Heart left ventricle (tissue), 13 donors: ENCODE results near the gene ZCWPW1.

ENCODE experiments used
- POLR2A ChIP-seq, 2 donors: fragments of 450-650 bp; IDR thresholded peaks; one replicate each; pipeline ENCODE4 v1.6.1; 2017; ENCODE audit warnings: antibody characterized with exemption in 2 of 2, mild to moderate bottlenecking in 2 of 2, moderate library complexity in 2 of 2
- TF ChIP-seq, protein P1 (sequence below), 12 donors: fragments of 200-600 bp; sonication (generic) in 4 of 12; IDR thresholded peaks; one replicate each; pipeline versions ENCODE4 v1.5.0 to v1.8.0; 2018 to 2022; ENCODE audit warnings: antibody characterized with exemption in 12 of 12, mild to moderate bottlenecking in 5 of 12
- donor health status: ischemic (EF 13 %, LVEDD 7.1; RV severe dilation, severe dysfunction).
- donor health status: DM: no; HTN: yes; CAD: no.
- donor health status: DM: no; HTN: no; CAD: no.
- donor health status: ischemic (EF 25% LVEDD 6.9; RV normal size, moderate dysfunction).
- donor health status: ischemic (EF 25% LVEDD 5.7; RV mildly dilated, moderate dysfunction).
- donor health status: ischemic (EF 35%, LVEDD 5.7; RV mildly dilated, moderate dysfunction).
- donor health status: nonischemic (EF 11% LVEDD 7.7; RV severe dilation, severe dysfunction).
- donor health status: DM: yes; HTN: yes; CAD: no.
- donor health status: PGD.
- donor health status: ischemic (EF 29% LVEDD 5.4; RV normal size, mild dysfunction).
- donor health status: nonischemic (EF 23%, LVEDD 6.1; RV moderate dilation, normal function).

DNA sequence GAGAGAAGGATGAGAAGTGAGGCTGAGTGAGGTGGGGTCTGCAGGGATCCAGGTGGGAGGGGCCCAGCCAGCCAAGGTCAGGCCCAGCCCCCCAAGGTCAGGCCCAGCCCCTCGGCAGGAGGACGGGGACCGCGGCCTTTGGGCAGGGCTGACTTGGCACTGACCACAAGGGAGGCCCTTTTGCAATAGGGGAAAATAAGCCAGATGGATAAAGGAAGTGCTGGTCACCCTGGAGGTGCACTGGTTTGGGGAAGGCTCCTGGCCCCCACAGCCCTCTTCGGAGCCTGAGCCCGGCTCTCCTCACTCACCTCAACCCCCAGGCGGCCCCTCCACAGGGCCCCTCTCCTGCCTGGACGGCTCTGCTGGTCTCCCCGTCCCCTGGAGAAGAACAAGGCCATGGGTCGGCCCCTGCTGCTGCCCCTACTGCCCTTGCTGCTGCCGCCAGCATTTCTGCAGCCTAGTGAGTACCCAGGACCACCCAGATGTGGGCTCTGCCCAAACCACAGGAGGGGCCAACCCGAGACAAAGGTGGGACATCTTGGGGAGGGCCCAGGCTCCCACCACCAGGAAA, 55.2 kb downstream of the ZCWPW1 start, which contains the start of gene PILRA:
- TF ChIP-seq, protein P1, sequence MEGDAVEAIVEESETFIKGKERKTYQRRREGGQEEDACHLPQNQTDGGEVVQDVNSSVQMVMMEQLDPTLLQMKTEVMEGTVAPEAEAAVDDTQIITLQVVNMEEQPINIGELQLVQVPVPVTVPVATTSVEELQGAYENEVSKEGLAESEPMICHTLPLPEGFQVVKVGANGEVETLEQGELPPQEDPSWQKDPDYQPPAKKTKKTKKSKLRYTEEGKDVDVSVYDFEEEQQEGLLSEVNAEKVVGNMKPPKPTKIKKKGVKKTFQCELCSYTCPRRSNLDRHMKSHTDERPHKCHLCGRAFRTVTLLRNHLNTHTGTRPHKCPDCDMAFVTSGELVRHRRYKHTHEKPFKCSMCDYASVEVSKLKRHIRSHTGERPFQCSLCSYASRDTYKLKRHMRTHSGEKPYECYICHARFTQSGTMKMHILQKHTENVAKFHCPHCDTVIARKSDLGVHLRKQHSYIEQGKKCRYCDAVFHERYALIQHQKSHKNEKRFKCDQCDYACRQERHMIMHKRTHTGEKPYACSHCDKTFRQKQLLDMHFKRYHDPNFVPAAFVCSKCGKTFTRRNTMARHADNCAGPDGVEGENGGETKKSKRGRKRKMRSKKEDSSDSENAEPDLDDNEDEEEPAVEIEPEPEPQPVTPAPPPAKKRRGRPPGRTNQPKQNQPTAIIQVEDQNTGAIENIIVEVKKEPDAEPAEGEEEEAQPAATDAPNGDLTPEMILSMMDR (IDR thresholded peaks at IDR 0.05) = no peak
- no peak for TF ChIP-seq POLR2A (IDR thresholded peaks at IDR 0.05)
